IPS-18a (cell line): Measurements from ENCODE around the gene STX5.

Experiments
- H3K27ac ChIP-seq: one replicate; pipeline ENCODE4 v1.5.1; 2013; ENCODE audit warnings: low read length
- H3K27me3 ChIP-seq: one replicate; pipeline ENCODE4 v1.6.1; 2013; ENCODE audit warnings: mild to moderate bottlenecking, low read length; ENCODE audit not compliant: control insufficient read depth, insufficient read depth
- H3K36me3 ChIP-seq: one replicate; pipeline ENCODE4 v1.6.1; 2013; ENCODE audit warnings: low read depth, low read length; ENCODE audit not compliant: control insufficient read depth
- H3K4me1 ChIP-seq: one replicate; pipeline ENCODE4 v1.6.1; 2013; ENCODE audit warnings: low read depth, low read length; ENCODE audit not compliant: control insufficient read depth
- H3K4me3 ChIP-seq: one replicate; pipeline ENCODE4 v1.5.1; 2013; ENCODE audit warnings: low read length
- H3K9ac ChIP-seq: one replicate; pipeline ENCODE4 v1.6.1; 2013; ENCODE audit warnings: mild to moderate bottlenecking, low read length, moderate library complexity
- H3K9me3 ChIP-seq: one replicate; pipeline ENCODE4 v1.6.1; 2013; ENCODE audit warnings: low read depth, low read length; ENCODE audit not compliant: control insufficient read depth

The STX5 gene

DNA sequence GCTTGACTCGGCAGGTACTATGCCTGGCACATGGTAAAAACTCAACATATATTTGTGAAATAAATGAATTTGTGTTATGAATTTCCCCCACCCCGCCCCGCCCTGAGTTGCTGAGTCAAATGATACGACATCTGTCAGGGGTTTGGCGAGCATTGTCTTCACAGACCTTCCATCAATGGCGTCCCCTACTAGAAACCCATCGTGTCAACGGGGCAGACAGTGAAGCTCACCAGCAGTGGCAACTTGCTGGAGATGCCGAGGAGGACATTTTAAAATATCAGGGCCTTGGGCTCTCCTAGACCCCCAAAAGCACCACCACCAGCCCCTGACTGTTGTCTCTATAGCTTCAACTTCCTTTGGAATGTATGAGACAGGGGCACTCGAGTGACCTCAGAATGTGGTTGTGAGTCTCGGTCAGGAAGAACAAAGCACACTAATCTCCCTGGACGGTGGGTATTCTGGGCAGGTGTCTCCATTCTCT is 25.9 kb downstream of the STX5 start:
- H3K27me3 ChIP-seq, result no peaks in the 10 kb centered on the region
- no peaks in the 10 kb centered on the region for H3K9me3 ChIP-seq
- peak overlapping the region; percentile 82 for H3K9ac ChIP-seq
- H3K4me3 ChIP-seq, result peak overlapping the region; percentile 83
- H3K36me3 ChIP-seq, result peaks cover 23% of the 10 kb centered on the region
- H3K27ac ChIP-seq, result peak overlapping the region; percentile 81
- peaks cover 4% of the 10 kb centered on the region for H3K4me1 ChIP-seq

DNA sequence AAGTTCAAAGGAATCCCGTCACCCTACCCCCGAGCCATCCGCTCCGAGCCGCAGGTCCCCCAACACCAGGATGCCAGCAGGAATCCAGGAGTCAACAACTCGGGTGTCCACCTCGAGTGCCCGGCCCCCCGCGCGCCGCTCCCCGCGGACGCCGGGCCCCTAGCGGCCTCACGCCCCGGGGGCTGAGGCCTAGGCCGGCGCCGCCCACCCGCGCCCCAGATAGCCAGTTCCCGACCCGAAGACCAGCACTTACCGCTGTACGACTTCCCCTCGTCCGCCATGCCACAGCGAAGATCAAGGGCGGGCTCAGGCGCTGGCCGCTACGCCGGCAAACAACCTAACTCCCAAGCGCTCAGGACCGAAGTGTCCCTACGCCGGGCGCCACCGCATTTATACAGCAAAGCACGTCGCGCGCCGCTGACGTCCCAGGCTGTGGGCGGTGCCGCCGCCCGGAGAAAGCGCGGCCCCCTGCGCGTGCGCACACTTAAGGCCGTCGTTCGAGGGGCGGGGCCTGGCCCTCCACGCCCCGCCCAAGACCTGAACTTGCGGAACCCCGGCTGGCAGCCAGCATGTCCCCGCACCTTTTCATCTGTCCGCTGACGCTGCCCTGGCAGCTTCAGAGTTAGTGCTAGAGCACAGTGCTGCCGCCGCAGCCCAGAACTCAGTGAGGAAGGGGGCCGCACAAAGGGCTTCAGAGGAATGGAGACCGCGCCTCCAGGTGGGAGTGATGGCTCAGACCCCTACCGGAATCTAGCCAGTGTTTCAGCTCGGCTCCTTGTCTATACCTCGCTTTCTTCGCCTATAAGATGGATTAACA is 26.6 kb downstream of the STX5 start, which contains the start of gene NXF1:
Gene NXF1 (minus strand): TSS at position 365 of the 817 bp plus-strand sequence. CDS start 84 bp downstream, at position 281.
- H3K4me1 ChIP-seq, result peaks cover 4% of the 10 kb centered on the region
- H3K27me3 ChIP-seq, result no peaks in the 10 kb centered on the region
- H3K36me3 ChIP-seq, result peaks cover 27% of the 10 kb centered on the region
- no peaks in the 10 kb centered on the region for H3K9me3 ChIP-seq
- peak within 1 kb of the TSS; percentile 83 for H3K4me3 ChIP-seq
- H3K27ac ChIP-seq, result peak within 1 kb of the TSS; percentile 81
- H3K9ac ChIP-seq, result peak within 1 kb of the TSS; percentile 82

DNA sequence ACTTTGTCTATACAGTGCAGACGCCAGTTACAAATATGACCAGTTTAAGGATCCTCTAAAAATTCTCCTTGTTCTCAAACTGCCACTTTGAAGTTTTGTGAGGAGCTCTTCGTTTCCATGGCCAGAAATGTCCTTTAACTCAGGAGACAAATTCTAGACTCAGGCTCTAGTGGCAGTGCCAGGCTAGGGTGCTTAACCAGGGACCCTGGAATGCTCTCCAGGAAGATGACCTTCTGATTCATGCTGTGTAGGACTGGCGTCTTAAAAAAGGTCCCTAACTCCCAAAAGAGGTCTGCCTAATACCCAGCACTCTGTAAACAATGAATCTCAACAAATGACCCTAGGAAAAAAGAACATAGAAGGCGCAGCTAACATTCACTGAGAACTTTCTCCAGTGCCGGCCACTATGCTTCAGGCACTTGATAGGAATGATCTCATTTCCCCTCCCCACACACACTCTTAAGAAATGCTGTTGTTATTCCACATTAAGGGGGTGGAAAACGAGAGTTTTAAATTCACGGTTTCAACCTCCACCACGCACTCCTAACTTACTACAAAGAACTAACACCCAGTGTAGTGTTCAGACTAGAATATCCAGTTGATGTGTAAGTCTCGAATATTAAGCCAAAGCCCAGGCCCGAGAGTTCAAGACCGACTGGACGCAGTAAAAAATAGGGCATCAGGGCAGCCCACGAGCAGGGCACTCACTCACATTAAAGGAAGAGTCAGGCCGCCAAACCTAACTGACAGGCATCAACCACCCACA is 27.4 kb downstream of the STX5 start:
- Histone ChIP-seq H3K9ac (peak overlapping the region; percentile 73), H3K4me3 (peak overlapping the region; percentile 83), H3K9me3 (no peaks in the 10 kb centered on the region), H3K4me1 (peaks cover 4% of the 10 kb centered on the region), H3K27ac (no peak overlapping the region), H3K36me3 (peaks cover 34% of the 10 kb centered on the region), H3K27me3 (no peaks in the 10 kb centered on the region)

DNA sequence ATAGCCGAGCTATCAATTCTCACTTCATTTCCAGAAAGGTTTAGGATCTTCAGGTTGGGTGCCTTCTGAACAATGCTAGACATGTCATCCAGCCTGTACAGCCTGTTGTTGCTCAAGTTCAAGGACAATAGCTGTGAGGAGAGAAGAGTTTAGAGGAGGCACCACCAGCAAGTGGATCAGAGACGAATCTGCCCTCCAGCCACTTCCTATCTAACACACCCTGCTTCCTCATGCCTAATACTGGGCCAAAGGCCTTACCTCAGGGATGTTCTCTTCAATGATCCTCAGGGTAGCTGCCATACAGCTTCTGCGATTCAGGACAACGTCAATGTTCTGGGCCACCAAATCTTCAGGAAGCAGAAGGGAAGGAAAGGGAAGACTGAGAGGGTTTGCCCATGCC is 30.8 kb downstream of the STX5 start:
- H3K4me3 ChIP-seq, result no peak overlapping the region
- no peak overlapping the region for H3K27ac ChIP-seq
- H3K9me3 ChIP-seq, result no peaks in the 10 kb centered on the region
- peaks cover 63% of the 10 kb centered on the region for H3K36me3 ChIP-seq
- no peaks in the 10 kb centered on the region for H3K27me3 ChIP-seq
- H3K9ac ChIP-seq, result no peak overlapping the region
- peaks cover 1% of the 10 kb centered on the region for H3K4me1 ChIP-seq

DNA sequence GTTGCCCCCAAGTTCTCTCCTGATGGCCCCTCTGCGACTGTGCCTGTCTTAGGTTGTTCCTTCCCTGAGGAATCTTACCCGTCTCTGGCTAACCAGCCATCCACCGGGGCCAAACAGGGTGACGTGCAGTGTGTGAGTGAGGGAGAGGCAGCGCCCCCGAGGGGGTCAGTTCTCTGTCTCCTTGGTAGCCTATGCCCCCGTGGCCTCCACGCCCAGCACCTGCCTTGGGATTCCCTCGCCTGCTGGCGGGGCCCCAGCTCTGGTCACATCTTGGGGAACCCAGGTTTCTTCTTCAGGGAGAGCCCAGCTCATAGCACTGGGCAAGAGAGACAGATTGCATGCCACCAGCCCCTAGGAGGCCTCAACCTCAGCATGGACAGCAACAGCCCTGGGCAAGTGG is 32.4 kb downstream of the STX5 start:
- Histone ChIP-seq H3K9me3 (no peaks in the 10 kb centered on the region), H3K4me1 (no peaks in the 10 kb centered on the region), H3K4me3 (no peak overlapping the region), H3K36me3 (peaks cover 79% of the 10 kb centered on the region), H3K27me3 (no peaks in the 10 kb centered on the region), H3K27ac (no peak overlapping the region), H3K9ac (no peak overlapping the region)

DNA sequence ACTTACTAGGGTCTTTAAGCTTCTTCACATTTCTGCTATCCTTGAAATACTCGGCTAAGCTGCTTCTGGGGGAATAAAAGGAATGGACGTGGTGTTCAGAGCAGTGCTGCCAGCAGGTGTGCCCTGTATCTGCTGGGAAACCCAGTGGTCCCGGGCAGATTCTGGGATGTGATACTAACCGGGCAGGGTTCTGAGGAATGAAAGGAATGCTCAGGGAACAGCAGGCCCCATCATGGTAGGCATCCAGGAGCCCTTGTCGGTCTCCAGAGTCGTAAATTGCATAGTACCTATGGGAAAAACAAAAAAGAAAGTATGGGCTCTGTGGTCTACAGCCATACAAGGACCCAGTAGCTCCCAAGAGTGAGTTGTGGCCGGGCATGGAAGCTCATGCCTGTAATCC is 35.6 kb downstream of the STX5 start:
- H3K27me3 ChIP-seq, result no peaks in the 10 kb centered on the region
- H3K4me3 ChIP-seq, result no peak overlapping the region
- no peak overlapping the region for H3K9ac ChIP-seq
- no peaks in the 10 kb centered on the region for H3K9me3 ChIP-seq
- peaks cover 67% of the 10 kb centered on the region for H3K36me3 ChIP-seq
- H3K4me1 ChIP-seq, result peaks cover 3% of the 10 kb centered on the region
- no peak overlapping the region for H3K27ac ChIP-seq

DNA sequence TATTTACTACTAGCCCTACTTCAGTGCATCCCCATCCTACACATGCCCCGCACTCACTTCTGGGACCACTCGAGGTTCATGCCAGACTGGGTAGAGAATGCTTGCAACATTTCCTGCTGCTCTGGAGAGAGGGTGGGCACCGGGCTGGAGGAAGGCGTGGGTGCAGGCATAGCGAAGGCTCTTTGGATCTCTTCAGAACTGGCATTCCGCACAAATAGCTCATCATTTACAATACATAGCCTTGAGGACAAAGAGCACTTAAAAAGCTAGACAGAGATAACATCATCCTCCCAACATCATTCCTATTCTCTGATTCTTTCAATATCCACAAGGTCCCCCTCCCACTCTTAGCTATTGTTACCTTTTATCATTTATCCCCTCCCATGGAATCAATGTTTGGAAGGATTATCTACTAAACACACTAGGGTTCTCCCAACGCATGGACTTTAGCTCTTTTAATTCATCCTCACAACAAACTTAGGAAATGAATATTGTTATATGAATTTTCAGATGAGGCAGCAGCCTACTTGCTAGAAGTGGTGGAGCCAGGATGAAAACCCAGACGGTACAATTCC is 37.6 kb downstream of the STX5 start:
- Histone ChIP-seq H3K27me3 (no peaks in the 10 kb centered on the region), H3K9ac (no peak overlapping the region), H3K4me1 (peaks cover 8% of the 10 kb centered on the region), H3K4me3 (no peak overlapping the region), H3K36me3 (peaks cover 65% of the 10 kb centered on the region), H3K9me3 (no peaks in the 10 kb centered on the region), H3K27ac (no peak overlapping the region)

DNA sequence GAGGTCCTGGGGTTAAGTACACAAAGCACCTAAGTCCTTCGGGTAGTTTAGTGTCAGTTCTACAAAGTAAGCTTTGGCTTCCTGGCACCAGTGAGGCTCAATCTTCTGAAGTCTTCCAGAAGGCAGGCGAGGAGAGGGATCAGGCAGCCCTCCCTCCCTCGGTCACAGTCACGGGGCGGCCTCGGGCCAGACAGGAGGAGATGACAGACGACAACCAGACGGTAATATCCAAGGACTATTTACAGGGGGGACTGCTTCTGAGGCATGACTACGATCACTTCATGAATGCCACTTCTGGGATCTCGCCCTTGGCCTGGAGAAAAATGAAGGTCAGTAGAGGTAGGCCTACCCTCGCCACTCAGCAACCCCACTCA is 39.7 kb downstream of the STX5 start:
- peak overlapping the region; percentile 90 for H3K4me3 ChIP-seq
- H3K9ac ChIP-seq, result peak overlapping the region; percentile 84
- H3K36me3 ChIP-seq, result peaks cover 49% of the 10 kb centered on the region
- peaks cover 8% of the 10 kb centered on the region for H3K4me1 ChIP-seq
- no peak overlapping the region for H3K27ac ChIP-seq
- H3K27me3 ChIP-seq, result no peaks in the 10 kb centered on the region
- H3K9me3 ChIP-seq, result no peaks in the 10 kb centered on the region

DNA sequence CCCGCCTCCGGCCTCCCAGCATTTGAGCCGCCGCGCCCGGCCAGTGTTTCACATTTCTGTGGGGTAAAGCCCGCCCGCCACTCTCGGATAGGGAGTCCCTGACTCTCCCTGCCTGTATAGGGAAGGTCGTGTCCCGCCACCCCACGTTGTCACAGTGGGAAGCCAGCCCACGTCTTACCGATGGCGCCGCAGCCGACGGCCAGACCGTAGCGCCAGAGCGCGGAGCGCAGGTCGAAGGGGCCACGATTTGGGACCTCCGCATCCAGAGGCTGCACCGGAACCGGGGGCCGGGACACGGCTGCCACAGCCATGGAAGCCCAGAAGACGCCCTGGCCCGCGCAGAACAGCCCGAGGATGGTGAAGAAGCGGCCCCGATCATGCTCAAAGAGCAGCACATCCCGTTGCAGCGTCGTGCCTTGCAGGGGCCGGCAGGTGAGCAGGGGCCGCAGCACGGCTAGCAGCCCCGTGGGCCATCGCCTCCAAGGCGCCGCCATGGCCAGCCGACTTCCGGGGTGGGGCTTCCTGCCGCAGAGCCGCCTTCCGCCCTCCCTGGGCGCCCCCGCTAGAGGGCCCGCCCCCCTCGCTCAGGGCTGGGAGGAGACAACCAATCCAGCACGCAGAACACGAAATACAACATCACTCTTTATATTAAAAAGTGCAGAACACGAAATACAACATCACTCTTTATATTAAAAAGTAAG is 40.2 kb downstream of the STX5 start, which contains the start of gene TMEM223:
Gene TMEM223 (minus strand): TSS at position 506 of the 701 bp plus-strand sequence. CDS start 12 bp downstream, at position 494.
- Histone ChIP-seq H3K27ac (peak within 1 kb of the TSS; percentile 51), H3K4me1 (peaks cover 8% of the 10 kb centered on the region), H3K36me3 (peaks cover 44% of the 10 kb centered on the region), H3K27me3 (no peaks in the 10 kb centered on the region), H3K9me3 (no peaks in the 10 kb centered on the region), H3K9ac (peak within 1 kb of the TSS; percentile 84), H3K4me3 (peak within 1 kb of the TSS; percentile 90)

DNA sequence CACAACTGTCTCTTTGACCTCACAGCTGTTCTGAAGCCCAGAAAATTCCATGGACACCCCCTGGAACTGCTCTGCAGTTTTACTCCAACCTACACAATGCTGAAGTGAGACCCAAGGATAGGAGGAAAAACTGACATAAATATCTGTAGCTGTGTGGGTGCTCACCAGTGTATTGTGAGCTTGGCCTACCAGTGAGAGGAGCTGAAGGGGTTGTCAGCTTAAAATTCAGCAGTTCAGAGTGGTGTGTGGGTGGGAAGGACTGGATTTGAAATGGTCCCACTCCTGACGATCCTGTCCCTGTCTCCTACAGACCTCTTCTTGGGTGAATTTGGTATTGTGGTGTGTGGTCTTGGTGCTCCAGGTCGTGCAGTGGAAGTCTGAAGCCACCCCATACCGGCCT is 42.3 kb downstream of the STX5 start:
- Histone ChIP-seq H3K9ac (no peak overlapping the region), H3K4me3 (no peak overlapping the region)

DNA sequence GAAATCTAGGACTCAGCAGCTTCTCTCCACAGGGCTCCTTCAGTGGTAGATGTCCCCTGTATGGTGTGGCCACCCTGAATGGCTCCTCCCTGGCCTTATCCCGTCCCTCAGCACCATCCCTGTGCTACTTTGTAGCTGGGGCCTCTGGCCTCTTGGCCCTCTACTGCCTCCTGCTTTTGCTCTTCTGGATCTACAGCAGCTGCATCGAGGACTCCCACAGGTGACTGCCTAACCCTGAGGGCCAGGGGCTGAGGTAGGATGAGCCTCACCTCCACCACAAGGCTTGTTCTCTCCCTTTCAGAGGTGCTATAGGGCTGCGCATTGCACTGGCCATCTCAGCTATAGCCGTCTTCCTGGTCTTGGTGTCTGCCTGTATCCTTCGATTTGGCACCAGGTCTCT is 42.9 kb downstream of the STX5 start:
- peaks cover 11% of the 10 kb centered on the region for H3K4me1 ChIP-seq
- no peaks in the 10 kb centered on the region for H3K9me3 ChIP-seq
- H3K36me3 ChIP-seq, result peaks cover 18% of the 10 kb centered on the region
- H3K27me3 ChIP-seq, result no peaks in the 10 kb centered on the region
- no peak overlapping the region for H3K27ac ChIP-seq
- H3K4me3 ChIP-seq, result no peak overlapping the region
- no peak overlapping the region for H3K9ac ChIP-seq

More for the DNA sequence above, 42.3 kb downstream of the STX5 start:
- Histone ChIP-seq H3K4me1 (peaks cover 11% of the 10 kb centered on the region), H3K27ac (no peak overlapping the region), H3K36me3 (peaks cover 24% of the 10 kb centered on the region), H3K27me3 (no peaks in the 10 kb centered on the region), H3K9me3 (no peaks in the 10 kb centered on the region)
